HG03439 (cell line): ENCODE measurements around the gene HSPB8.

Experiments used
- ATAC-seq: cut with Tn5 transposase; IDR thresholded peaks from one replicate; pipeline ENCODE4 v1.9.1; 2021; ENCODE audit warnings: mild to moderate bottlenecking, moderate library complexity; ENCODE audit not compliant: unreplicated experiment

HSPB8 gene, protein sequence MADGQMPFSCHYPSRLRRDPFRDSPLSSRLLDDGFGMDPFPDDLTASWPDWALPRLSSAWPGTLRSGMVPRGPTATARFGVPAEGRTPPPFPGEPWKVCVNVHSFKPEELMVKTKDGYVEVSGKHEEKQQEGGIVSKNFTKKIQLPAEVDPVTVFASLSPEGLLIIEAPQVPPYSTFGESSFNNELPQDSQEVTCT

DNA sequence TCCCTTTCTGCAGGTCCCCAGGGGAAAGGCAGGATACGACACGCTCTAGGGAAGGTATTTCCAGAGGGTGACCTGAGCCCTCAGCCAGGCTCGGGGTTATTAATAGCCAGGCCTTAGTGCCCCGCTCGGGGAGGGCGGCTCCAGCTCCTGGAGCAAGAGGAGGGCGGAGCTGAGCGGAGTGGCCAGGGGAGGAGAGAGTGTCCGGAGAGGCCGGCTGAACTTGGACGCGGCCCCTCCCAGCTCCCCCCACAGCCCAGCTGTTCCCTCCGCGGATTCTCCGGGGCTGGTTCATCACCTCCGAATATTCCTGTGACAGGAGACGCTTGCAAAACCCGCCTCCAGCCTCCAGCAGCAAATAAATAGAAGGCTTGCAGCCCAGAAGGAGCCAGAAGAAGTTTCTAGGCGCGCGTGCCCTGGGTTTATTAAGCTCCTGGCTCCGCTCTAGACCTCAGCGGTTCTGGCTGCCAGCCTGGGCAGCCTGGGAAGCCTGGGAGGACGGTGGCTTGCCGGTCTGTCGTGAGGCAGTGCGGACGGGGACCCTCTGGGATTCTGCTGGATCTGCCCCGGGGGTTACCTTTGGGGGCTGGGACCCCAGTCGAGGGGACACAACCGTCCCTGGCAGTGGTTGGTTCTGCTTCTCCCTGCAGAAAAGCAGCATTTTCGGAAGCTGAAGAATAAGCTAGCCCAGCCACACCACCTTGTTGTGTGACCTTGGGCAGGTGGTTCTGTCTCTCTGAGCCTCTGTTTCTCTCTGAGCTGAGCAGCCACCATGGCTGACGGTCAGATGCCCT, at the start of gene HSPB8:
Gene HSPB8 (plus strand): TSS at position 388 of the 791 bp plus-strand sequence. CDS start 382 bp downstream, at position 770.
- no peak for ATAC-seq

DNA sequence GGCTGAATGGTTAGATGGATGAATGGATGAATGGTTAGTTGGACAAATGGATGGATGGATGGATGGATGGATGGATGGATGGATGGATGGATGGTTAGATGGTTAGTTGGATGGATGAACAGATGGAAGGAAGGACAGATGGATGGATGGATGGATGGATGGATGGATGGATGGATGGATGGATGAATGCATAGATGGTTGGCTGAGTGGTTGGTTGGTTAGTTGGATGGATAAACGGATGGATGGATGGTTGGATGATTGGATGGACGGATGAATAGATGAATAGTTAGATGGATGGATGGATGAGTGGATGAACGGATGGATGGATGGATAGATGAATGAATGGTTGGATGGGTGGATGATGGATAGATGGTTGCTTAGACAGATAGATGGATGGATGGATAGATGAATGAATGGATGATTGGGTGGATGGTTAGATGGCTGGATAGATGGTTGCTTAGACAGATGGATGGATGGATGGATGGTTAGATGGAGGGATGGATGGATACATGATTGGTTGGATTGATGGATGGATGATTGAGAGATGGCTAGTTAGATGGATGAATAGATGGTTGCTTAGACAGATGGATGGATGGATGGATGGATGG, 48.8 kb upstream of the HSPB8 start:
- no peak for ATAC-seq

DNA sequence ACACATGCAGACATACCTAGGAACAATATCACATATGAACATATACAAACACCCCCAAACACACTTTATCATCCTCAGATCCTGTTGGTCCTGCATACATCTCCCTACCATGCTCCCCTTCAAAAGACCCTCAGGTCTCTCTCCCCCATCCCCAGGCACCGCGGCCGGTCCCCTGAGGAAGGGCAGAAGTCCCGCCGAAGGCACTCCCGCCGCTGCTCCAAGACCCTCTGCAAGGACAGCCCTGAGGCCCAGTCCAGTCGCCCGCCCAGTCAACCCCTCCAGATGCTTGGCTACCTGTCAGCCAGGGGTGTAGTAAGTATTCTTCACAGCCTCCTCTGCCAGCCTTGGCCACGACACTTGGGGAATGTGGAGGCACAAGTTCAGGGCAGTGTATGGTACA, 48.2 kb upstream of the HSPB8 start:
- no peak for ATAC-seq

DNA sequence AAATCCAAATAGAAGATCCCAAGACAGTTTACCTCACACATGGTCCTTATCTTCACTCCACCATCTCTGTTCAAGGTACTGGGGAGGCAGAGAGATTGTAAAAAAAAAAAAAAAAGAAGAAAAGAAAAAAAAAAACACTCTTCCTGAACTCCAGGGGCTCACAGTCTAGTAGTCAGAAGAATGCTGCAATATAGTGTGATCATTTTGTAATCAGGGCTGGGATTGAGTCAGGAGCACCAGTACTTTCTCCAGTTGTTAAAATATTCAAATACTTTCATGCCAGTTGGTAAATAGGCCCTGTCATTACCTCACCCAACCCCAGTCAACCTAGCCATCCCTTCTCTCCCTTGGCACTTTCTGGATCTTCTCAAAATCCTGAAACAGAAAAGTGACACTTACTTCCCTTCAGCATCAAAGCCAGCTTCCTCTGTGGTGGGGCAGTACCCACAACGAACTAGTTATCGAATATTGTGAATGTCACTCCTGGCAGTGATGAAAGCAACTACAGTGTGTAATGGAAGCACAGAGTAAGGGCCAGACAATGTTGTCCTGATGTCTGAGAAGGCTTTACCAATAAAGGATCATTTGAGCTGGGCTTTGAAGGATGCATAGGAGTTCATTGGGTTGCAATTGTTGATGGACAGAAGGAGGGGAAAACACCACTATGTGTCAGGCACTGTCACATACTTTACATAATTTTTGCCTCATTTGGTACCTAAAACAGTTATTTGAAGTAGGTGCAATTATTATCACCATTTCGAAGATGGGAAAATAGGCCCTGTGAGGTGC, 44.3 kb upstream of the HSPB8 start:
- ATAC-seq, result no peak

DNA sequence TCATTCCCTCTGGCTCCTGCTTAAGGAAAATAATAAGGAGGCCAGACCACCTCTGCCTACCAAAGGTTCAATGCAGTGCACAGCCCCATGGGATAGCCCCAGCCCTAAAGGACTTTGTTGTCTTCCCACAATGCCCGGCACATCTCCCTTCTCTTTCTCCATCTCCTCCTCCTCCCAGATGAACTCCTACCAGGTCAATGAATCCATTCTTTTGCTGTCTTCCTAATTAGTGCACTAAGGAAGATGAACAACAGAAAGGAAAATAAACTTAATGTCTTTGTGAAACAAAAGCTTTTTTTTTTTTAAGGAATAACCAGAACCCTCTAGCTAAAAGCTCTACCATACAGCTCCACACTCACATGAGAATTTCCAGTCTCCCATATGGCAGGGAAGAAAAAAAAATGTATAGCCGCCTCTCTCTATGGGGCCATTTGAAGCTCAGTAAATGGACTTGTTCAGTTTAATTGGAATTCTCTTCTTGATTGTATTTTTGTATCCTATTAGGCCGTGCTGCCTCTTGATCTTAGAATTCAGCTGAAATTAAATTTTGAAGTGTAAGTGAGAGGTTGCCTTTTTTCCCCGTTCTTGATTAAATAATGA, 41.8 kb upstream of the HSPB8 start:
- no peak for ATAC-seq

DNA sequence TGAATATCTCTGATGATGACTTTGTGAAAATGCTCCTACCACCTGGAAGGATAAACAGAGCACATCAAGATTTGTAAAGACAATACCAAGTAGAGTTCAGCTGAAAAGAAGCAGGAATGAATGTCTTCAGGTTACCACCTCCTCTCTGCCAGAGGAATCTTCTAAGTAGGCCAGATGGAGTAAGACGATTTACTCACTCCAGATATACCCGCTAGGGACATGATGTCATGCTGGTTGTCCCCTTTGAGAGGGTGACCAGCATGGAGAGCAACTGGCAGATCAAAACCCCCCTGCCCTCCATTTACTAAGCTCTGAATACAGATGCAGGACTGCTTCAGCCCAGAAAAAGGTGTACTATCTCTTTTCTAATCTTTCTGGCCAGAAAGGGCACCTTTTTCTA, 39.3 kb upstream of the HSPB8 start:
- no peak for ATAC-seq

DNA sequence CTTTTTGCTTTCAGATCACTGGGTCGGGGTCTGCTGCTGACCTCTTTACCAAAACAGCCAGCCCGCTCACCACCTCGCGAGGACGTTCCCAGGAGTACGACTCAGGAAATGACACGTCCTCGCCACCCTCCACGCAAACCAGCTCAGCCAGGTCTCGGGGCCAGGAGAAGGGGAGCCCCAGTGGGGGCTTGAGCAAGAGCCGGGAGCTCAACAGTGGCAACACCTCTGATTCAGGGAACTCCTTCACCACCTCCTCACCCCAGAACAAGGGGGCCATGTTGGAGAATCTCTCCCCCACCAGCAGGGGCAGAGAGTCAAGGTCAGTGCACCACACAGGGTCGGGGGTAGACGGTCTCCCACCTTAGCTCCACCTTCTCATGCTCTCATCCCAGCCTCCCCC, 33.4 kb upstream of the HSPB8 start:
- ATAC-seq, result no peak

DNA sequence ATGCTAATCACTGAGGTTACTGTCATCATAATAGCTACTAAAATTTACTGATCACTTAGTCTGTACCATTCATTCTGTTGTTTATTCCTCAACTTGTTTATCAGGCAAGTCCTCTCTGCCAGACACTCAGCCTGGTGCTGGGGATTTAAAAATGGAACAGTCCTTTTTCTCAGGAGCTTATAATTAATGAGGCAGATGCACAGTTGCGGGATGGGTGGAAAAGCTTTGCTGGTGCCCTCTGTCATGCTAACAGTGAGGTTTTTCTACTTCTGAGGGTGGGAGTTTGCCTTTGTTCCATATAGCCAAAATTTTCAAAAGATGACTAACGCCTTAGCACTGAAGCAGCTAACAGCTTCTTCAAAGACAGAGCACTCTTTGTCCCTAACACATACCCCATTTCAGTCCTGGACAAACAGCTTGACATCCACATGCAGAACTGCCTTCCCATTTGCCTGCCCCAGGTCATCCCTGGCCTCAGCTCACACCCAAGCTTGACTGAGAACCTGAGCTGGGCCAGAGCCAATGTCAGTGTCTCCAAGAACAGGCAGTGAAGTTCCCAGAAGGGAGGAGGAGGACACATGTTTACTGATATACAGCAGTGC, 30.8 kb upstream of the HSPB8 start:
- ATAC-seq, result no peak

DNA sequence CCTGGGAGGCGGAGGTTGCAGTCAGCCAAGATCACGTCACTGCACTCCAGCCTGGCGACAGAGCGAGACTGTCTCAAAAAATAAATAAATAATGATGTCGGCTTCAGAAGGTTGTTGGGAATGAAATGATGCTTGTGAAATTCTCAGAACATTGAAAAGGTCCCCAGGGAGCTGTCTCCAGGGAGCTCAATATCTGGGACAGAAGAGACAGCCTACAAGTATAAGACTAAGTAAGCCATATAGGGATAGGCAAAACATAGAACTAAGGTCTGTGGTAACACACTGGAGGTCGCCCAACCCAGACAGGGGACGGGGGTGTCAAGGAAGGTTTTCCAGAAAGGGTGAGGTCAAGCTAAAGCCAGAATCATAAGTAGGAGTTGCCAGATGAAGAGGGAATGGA, 29.5 kb upstream of the HSPB8 start:
- ATAC-seq, result no peak

DNA sequence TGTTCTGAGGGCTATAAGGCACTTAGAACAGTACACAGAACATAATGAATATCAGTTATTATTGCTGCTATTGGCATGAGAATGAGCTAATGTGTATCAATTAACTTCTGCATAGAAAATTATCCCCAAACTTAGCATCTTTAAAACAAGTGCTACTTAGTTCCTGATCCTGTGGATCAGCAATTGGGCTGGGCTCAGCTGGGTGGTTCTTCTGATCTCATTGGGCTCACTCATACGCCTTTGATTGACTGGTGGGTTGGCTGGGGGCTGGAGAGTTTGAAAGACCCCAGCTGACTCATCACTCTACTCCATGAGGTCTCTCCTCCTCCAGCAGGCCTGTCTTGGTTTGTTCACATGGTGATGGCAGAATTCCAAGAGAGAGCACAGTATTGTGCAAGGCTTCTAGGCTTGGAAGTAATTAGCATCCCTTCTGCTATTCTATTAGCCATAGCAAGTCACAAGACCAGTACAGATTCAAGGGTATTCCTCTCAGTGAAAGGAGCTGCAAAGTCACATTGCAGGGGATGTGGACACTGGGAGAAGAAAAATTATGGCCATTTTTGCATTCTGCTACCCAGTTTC, 27.2 kb upstream of the HSPB8 start:
- ATAC-seq, result no peak

DNA sequence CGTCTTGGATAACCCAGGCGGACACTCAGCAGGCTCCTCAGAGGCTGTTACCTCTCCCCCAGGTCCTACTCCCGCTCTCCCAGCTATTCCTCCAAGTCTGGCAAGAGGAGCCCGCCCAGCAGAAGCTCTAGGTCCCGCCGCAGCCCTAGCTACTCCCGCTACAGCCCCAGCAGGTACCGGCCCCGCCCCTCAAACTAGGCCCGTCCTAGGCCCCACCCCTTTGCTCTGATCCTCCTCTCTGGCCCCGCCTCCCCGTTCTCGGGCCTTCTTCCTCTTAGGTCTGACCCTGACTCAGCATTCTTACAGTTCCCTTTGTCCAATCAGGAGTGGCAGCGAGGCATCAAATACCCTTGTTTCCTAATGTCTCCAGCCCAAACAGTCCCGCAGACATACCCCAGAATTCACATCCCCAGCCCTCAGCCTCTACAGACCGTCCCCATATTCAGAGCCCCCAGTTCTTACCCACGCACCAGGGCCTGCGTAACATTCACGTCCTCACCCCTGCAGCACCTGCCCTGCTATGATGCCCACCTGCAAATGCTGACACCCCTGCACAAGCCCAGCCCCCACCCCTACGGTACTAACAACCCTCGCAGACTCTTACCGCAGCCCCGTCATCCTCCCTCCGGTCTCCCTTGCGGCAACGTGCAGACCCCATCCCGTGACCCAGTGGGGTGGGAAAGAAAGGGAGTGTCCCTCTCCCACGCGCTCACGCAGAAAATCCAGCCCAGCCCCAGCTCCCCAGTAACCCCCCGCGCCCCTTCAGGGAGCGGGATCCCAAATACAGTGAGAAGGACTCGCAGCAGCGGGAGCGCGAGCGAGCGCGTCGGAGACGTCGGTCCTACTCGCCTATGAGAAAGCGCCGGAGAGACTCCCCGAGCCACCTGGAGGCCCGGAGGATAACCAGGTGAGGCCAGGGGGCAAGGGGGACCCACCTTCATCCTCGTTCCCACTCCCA, 25.0 kb upstream of the HSPB8 start:
- ATAC-seq, result no peak

DNA sequence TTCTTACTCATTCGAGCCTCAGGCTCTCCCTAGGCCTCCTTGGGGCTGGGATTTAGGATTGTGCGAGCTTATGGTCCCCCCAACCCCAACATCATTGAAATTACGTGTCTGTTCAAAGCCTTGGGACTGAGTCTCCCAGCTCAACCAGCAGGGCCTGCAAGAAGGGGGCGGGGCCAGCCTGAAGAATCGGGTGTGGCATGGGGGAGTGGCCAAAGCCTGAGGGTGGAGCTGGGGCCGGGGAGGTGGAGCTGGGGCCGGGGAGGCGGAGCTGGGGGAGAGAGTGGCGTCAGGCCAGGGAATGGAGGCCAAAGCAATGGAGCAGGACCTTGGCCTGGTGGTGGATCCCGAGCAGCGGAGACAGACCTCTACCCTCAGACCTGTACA, 24.3 kb upstream of the HSPB8 start:
- no peak for ATAC-seq

DNA sequence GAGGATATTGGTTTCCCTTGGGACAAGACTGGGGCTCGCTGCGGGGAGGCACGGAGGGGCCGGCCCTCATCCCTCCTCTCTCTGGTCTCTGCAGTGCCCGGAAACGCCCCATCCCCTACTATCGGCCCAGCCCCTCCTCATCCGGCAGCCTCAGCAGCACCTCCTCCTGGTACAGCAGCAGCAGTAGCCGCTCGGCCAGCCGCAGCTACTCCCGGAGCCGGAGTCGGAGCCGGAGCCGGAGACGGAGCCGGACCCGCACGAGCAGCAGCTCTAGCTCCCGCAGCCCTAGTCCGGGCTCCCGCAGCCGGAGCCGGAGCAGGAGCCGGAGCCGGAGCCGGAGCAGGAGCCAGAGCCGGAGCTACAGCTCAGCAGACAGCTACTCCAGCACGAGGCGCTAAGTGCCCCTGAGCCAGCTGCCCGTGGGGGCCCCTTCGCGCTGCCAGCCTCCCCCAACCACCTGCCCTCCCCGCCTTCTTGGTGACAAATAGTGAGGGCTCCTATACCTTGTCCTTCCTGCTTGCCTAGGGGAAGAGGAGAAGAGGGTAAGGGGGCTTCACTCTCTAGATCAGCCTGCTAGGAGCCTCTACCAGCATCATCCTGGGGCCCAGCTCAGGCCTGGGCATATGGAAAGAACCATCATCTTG, 22.2 kb upstream of the HSPB8 start:
- no peak for ATAC-seq

DNA sequence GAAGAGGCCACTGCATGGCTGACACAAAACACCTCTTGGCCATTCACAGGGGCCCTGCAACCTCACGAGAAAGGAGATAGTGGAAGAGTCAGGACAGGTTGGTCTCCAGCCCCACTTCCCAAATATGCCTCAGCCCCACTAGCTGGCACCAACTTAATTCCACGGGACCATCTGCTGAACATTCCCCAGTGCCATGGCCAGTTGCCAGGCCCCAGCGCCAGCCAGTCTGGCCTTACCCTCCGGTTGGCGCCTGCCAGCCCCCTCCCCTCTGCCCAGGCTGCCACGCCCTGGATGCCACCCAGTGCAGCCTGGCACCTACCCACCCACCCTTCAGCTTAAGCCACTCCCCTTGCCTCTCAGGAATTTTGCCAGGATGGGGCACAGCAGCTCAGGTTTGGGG, 21.2 kb upstream of the HSPB8 start:
- ATAC-seq, result no peak

DNA sequence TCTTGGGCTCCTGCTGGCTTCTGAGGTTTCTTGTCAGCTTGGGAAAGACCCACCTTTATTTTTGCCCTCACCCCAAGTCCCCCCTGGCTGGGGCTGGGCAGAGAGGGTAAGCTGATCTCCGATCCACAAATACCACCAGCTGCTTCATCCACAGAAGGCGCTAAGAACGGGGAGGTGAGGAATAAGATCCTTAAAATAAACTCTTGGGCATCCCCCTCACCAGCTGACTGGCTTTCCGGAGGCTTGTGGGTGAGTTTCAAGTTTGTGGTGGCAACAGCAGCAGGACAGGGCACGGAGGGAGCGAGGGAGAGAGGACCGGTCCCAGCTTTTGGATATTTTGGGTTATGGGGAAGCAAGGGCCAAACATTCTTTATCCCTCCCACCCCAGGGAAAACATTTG, 20.8 kb upstream of the HSPB8 start:
- ATAC-seq, result no peak

DNA sequence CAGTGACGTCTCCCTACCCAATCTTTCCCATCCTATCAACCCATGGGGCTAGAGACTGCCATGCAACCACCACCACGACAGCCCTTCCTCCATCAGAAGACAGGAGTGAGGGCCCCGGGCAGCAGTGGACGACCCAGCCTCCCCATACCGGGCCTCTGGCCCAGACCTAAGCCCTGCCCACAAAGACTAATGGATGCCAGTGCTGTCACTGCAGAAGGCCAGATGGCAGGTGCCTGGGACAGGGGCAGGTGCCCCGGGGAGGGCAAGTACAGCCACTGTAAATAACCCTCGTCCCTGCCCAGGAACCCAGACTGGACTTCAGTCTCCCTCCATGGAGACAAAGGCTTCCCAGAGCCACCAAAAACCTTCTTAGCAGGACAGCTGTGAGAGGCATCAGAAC, 20.3 kb upstream of the HSPB8 start:
- no peak for ATAC-seq

DNA sequence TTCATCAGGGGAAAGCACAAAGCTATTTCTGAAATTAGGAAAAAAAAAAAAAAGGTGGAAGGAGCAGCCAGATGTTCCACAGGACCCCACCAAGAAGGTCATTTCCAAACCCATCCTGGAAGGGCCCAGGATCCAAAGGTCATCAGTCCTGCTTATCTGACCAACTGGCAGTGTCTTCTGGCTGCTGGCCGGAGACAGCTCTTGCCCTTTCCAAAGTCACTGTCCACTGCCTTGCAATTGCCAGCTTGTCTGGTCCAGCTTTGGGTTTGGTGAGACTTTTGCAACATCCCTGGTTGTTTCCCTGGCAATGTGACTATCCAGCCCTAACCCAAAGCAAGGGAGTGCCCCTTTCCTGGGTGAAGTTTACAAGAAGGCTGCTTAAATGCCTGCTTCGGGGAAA, 18.9 kb upstream of the HSPB8 start:
- no peak for ATAC-seq

DNA sequence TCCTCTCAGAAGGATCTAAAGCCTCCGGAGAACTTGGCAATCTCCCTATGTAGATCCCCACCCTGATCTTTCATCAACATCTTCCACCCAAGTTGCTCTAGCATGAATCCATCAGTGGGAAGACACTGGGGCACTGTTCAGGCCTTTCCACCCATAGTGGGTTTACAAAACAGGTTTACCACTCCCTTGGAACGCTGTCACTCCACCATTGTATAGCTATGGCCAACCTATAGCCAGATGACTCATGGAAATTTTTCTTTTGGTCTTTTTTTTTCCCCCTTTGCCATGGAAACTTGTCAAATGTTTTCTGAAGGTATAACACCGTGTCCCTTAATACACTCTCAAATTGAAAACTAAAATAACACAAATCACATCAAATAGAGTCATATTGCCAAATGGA, 10.8 kb upstream of the HSPB8 start:
- ATAC-seq, result no peak

DNA sequence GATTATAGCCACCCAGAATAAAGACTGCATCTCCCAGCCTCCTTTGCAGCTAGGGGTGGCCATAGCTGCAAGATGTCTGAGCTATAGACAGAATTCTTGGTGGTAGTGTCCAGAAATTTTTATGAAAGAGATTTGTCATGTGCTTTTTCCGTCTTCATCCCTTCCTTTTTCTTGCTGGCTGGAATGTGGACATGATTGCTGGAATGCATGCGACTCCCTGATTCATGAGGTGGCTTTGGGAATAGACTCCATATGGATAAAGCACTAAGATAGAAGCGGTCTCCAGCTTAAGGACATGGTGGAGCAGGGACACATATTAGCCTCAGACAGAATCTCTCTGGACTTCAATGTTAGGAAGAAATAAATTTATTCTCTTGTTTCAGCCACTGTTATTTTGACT, 10.0 kb upstream of the HSPB8 start:
- ATAC-seq, result no peak
